Smooth muscle cell (in vitro differentiated cells): Measurements from ENCODE around the gene IER3IP1. TPM values are rescaled to one million over a fixed set of nuclear protein-coding genes. Genes with fewer than 3 reads are reported as not detected.

Experiments used
- DNase-seq: peaks from one replicate; lab custom pipeline; 2025; ENCODE audit not compliant: unreplicated experiment; lab: John Stamatoyannopoulos, UW
- H2AFZ ChIP-seq: fragments of 200-600 bp; sonication (generic); 2 replicates; pipeline ENCODE4 v1.6.0; 2016; ENCODE audit warnings: antibody characterized with exemption, low read depth, mild to moderate bottlenecking
- H3F3A ChIP-seq: fragments of 200-600 bp; sonication (generic); 2 replicates; pipeline ENCODE4 v1.6.0; 2017; ENCODE audit warnings: antibody characterized with exemption, low read depth
- H3K27ac ChIP-seq: fragments of 200-600 bp; sonication (generic); 2 replicates; pipeline ENCODE4 v1.5.1; 2016; ENCODE audit warnings: low read depth, mild to moderate bottlenecking
- H3K27me3 ChIP-seq: fragments of 200-600 bp; sonication (generic); 2 replicates; pipeline ENCODE4 v1.6.1; 2016; ENCODE audit warnings: low read depth, mild to moderate bottlenecking
- H3K36me3 ChIP-seq: fragments of 200-600 bp; sonication (generic); 2 replicates; pipeline ENCODE4 v1.5.1; 2016; ENCODE audit warnings: low read depth
- H3K4me1 ChIP-seq: fragments of 200-600 bp; sonication (generic); 2 replicates; pipeline ENCODE4 v1.5.1; 2016; ENCODE audit warnings: low read depth
- H3K4me2 ChIP-seq: fragments of 200-600 bp; sonication (generic); 2 replicates; pipeline ENCODE4 v1.6.0; 2016; ENCODE audit warnings: mild to moderate bottlenecking
- H3K4me3 ChIP-seq: fragments of 200-600 bp; sonication (generic); 2 replicates; pipeline ENCODE4 v1.5.1; 2016; ENCODE audit warnings: mild to moderate bottlenecking
- H3K79me2 ChIP-seq: fragments of 200-600 bp; sonication (generic); 2 replicates; pipeline ENCODE4 v1.6.0; 2016; ENCODE audit warnings: low read depth, mild to moderate bottlenecking
- H3K9ac ChIP-seq: fragments of 200-600 bp; sonication (generic); 2 replicates; pipeline ENCODE4 v1.6.0; 2016; ENCODE audit warnings: low read depth
- H3K9me3 ChIP-seq: fragments of 200-600 bp; sonication (generic); replicated peaks from 2 replicates; pipeline ENCODE4 v1.5.1; 2016; ENCODE audit warnings: low read depth
- H4K20me1 ChIP-seq: fragments of 200-600 bp; sonication (generic); 2 replicates; pipeline ENCODE4 v1.6.0; 2016; ENCODE audit warnings: low read depth
- WGBS: methylation state at CpG from one replicate; pipeline ENCODE4 v1.1.7; 2016; ENCODE audit warnings: low lambda C conversion rate; 5-methylcytosine and 5-hydroxymethylcytosine counted together
- polyA plus RNA-seq: library from polyadenylated mRNA; unstranded; fragments of >200 nt; fragmentation: Nextera tagmentation; extraction: Ambion mirVana; gene quantifications from 2 replicates; pipeline ENCODE4 v1.2.1, GENCODE V29; 2016
- total RNA-seq: library from RNA; depleted of rRNA; stranded (reverse); fragments of >200 nt; gene quantifications from 2 replicates; pipeline ENCODE4 v1.2.3, GENCODE V29; 2014
- TF ChIP-seq, protein P1 (sequence below): fragments of 200-600 bp; sonication (generic); IDR thresholded peaks from 2 replicates; pipeline ENCODE4 v1.5.1; 2017; ENCODE audit warnings: borderline replicate concordance, mild to moderate bottlenecking, antibody characterized with exemption; ENCODE audit not compliant: insufficient read depth, poor library complexity, severe bottlenecking

IER3IP1 gene
- total and polyA plus RNA-seq, 2 experiments from 2014 or later = 35.8 to 39.9 TPM

DNA sequence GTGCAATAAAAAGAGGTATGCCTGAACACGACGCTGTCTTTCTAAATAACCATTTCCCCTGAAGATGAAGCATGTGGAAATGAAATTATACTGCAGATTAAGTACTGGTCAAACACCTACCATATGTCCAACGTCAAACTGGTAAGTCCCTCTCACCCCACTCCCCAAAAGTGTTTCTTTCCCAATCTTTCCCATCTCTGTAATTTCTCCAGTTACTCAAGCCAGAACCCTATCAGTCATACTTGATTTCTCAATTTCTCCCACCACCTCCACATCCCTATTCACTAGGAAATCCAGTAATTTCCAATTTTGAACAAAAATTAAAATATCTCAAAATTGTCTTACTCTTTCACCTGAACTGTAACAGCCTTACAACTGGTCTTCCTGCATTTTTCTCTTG, 55.0 kb downstream of the IER3IP1 start:
- H3K4me2 ChIP-seq = no peak overlapping the region
- no peaks in the 10 kb centered on the region for H3K9me3 ChIP-seq
- H3K27ac ChIP-seq = no peak overlapping the region
- no peak overlapping the region for H3K4me3 ChIP-seq
- no peaks in the 10 kb centered on the region for H3K79me2 ChIP-seq
- peaks cover 7% of the 10 kb centered on the region for H3K4me1 ChIP-seq
- H4K20me1 ChIP-seq = peaks cover 5% of the 10 kb centered on the region
- WGBS = 100% methylated on average over 3 of the region's 3 CpGs
- H3K9ac ChIP-seq = no peak overlapping the region
- H3K36me3 ChIP-seq = no peaks in the 10 kb centered on the region
- H3K27me3 ChIP-seq = no peaks in the 10 kb centered on the region
- no peak overlapping the region for H2AFZ ChIP-seq
- DNase-seq = no peak
- TF ChIP-seq, protein P1, sequence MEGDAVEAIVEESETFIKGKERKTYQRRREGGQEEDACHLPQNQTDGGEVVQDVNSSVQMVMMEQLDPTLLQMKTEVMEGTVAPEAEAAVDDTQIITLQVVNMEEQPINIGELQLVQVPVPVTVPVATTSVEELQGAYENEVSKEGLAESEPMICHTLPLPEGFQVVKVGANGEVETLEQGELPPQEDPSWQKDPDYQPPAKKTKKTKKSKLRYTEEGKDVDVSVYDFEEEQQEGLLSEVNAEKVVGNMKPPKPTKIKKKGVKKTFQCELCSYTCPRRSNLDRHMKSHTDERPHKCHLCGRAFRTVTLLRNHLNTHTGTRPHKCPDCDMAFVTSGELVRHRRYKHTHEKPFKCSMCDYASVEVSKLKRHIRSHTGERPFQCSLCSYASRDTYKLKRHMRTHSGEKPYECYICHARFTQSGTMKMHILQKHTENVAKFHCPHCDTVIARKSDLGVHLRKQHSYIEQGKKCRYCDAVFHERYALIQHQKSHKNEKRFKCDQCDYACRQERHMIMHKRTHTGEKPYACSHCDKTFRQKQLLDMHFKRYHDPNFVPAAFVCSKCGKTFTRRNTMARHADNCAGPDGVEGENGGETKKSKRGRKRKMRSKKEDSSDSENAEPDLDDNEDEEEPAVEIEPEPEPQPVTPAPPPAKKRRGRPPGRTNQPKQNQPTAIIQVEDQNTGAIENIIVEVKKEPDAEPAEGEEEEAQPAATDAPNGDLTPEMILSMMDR = no peak
- H3F3A ChIP-seq = no peaks in the 10 kb centered on the region

DNA sequence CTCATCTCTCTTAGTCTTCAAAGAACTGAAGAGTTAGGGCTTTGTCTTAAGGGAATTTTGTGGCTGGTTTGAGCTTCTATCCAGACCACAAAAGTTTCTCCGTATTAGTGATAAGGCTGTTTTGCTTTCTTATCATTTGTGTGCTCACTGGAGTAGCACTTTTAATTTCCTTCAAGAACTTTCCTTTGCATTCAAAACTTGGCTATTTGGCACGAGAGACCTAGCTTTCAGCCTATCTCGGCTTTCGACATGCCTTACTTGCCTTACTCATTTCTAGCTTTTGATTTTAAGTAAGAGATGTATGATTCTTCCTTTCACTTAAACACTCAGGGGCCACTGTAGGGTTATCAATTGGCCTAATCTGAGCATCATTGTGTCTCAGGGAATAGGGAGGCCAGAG, 55.7 kb downstream of the IER3IP1 start:
- no peak overlapping the region for H2AFZ ChIP-seq
- no peaks in the 10 kb centered on the region for H3K9me3 ChIP-seq
- H3K4me2 ChIP-seq = no peak overlapping the region
- no peaks in the 10 kb centered on the region for H3K79me2 ChIP-seq
- no peak for DNase-seq
- H3K36me3 ChIP-seq = no peaks in the 10 kb centered on the region
- H4K20me1 ChIP-seq = peaks cover 9% of the 10 kb centered on the region
- peaks cover 14% of the 10 kb centered on the region for H3K4me1 ChIP-seq
- H3F3A ChIP-seq = no peaks in the 10 kb centered on the region
- TF ChIP-seq, protein P1 = no peak
- H3K9ac ChIP-seq = no peak overlapping the region
- H3K27me3 ChIP-seq = no peaks in the 10 kb centered on the region
- 78% methylated on average over 4 of the region's 4 CpGs for WGBS
- H3K27ac ChIP-seq = no peak overlapping the region
- H3K4me3 ChIP-seq = no peak overlapping the region

DNA sequence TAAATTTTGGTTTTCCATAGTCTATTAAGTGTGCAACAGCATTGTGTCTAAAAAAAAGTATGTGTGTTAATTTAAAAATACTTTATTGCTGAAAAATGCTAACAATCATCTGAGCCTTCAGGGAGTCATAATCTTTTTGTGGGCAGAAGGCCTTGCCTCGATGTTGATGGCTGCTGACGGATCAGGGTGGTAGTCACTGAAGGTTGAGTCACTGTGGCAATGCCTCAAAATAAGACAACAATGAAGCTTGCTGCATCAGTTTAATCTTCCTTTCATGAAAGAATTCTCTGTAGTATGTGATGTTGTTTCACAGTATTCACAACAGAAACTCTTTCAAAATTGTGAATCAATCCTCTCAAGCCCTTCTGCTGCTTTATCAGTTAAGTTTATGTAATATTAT, 57.2 kb downstream of the IER3IP1 start:
- H3K4me2 ChIP-seq = no peak overlapping the region
- 82% methylated on average over 2 of the region's 2 CpGs for whole genome bisulfite sequencing
- no peaks in the 10 kb centered on the region for H3K79me2 ChIP-seq

DNA sequence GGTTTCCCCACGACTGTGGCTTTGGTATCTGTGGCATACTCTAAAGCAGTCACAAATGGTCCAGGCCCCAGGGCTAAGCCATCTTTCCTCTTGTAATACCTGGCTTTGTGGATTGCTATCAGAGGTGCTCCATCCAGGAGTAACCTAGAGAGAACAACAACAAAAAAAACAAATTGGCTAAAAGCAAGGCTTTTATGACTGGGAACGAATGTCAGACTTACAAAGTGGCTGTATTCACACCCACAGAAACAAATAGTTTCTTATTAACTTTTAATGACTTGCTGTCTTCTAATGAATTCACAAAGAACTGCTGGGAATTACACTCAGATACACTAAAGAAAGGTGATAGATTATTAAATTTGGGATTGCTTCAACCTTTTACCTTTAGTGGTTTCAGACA, 61.0 kb downstream of the IER3IP1 start:
- Histone ChIP-seq H3K4me1 (peaks cover 49% of the 10 kb centered on the region), H3K9me3 (no peaks in the 10 kb centered on the region), H3K36me3 (peaks cover 8% of the 10 kb centered on the region), H3K4me3 (no peak overlapping the region), H2AFZ (no peak overlapping the region), H3F3A (no peaks in the 10 kb centered on the region), H3K27ac (no peak overlapping the region), H3K4me2 (no peak overlapping the region), H4K20me1 (peaks cover 9% of the 10 kb centered on the region), H3K27me3 (no peaks in the 10 kb centered on the region), H3K9ac (no peak overlapping the region), H3K79me2 (no peaks in the 10 kb centered on the region)
- 95% methylated on average over 2 of the region's 2 CpGs for WGBS
- no peak for DNase-seq
- TF ChIP-seq, protein P1 = no peak

More for the DNA sequence above, 57.2 kb downstream of the IER3IP1 start:
- TF ChIP-seq, protein P1 = no peak
- no peaks in the 10 kb centered on the region for H3K27me3 ChIP-seq
- no peak for DNase-seq
- H2AFZ ChIP-seq = no peak overlapping the region
- no peaks in the 10 kb centered on the region for H3K36me3 ChIP-seq
- no peak overlapping the region for H3K27ac ChIP-seq
- peaks cover 9% of the 10 kb centered on the region for H4K20me1 ChIP-seq
- no peak overlapping the region for H3K4me3 ChIP-seq
- H3K9me3 ChIP-seq = no peaks in the 10 kb centered on the region
- H3K9ac ChIP-seq = no peak overlapping the region
- H3F3A ChIP-seq = no peaks in the 10 kb centered on the region
- peaks cover 28% of the 10 kb centered on the region for H3K4me1 ChIP-seq
